Activated CD8-positive, alpha-beta T cell treated with anti-CD3 and anti-CD28 coated beads for 36 hours (primary cell): ENCODE measurements around the gene RETREG3. TPM values are rescaled to one million over a fixed set of nuclear protein-coding genes. Genes with fewer than 3 reads are reported as not detected.
A peak's percentile ranks its signal among the peaks of the same experiment; 100 is the strongest.

Experiments
- ATAC-seq: fragments of 200-7000 bp; cut with Tn5 transposase; one replicate; pipeline ENCODE4 v1.10.0; 2021; ENCODE audit warnings: mild to moderate bottlenecking, moderate library complexity
- CTCF ChIA-PET: fragments of 350-600 bp; sonication (Branson Sonifier 250); formaldehyde crosslinking; loops from one replicate; lab custom pipeline; 2021; ENCODE audit warnings: antibody characterized with exemption; lab: Charles Lee
- POLR2A ChIA-PET: fragments of 350-600 bp; sonication (Branson Sonifier 250); formaldehyde crosslinking; loops from one replicate; lab custom pipeline; 2021; ENCODE audit warnings: antibody characterized with exemption; lab: Charles Lee
- DNase-seq: peaks from one replicate; pipeline ENCODE4 v3.0.0-alpha.2; 2020
- H3K27ac Mint-ChIP-seq: one replicate; pipeline ENCODE4 v1.8.0; 2021; ENCODE audit warnings: mild to moderate bottlenecking, mixed read lengths
- H3K27me3 Mint-ChIP-seq: one replicate; pipeline ENCODE4 v1.8.0; 2021; ENCODE audit warnings: mixed read lengths
- H3K36me3 Mint-ChIP-seq: one replicate; pipeline ENCODE4 v1.8.0; 2021; ENCODE audit warnings: low read depth, mixed read lengths
- H3K4me1 Mint-ChIP-seq: one replicate; pipeline ENCODE4 v1.8.0; 2021; ENCODE audit warnings: low read depth, mixed read lengths
- H3K4me3 Mint-ChIP-seq: one replicate; pipeline ENCODE4 v1.8.0; 2021; ENCODE audit warnings: mild to moderate bottlenecking, moderate library complexity, mixed read lengths
- H3K9me3 Mint-ChIP-seq: one replicate; pipeline ENCODE4 v1.8.0; 2021; ENCODE audit warnings: mixed read lengths
- intact Hi-C: fragments of 100-400 bp; cut with micrococcal nuclease; formaldehyde crosslinking; loops from one replicate; pipeline ENCODE4 v1.10.0; 2022
- total RNA-seq, 2 experiments: library from RNA; stranded (reverse); gene quantifications; one replicate each; pipeline ENCODE4 v1.2.3, GENCODE V29; 2021
- TF ChIP-seq, protein P1 (sequence below): fragments of 200-600 bp; IDR thresholded peaks from one replicate; pipeline ENCODE4 v1.8.0; 2022; ENCODE audit warnings: antibody characterized with exemption, mild to moderate bottlenecking

Gene RETREG3, protein sequence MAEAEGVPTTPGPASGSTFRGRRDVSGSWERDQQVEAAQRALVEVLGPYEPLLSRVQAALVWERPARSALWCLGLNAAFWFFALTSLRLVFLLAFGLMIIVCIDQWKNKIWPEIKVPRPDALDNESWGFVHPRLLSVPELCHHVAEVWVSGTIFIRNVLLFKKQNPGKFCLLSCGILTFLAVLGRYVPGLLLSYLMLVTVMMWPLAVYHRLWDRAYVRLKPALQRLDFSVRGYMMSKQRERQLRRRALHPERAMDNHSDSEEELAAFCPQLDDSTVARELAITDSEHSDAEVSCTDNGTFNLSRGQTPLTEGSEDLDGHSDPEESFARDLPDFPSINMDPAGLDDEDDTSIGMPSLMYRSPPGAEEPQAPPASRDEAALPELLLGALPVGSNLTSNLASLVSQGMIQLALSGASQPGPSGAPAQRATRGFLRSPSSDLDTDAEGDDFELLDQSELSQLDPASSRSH
- 10 to 100 TPM; 25.0 to 28.2 TPM for total RNA-seq

DNA sequence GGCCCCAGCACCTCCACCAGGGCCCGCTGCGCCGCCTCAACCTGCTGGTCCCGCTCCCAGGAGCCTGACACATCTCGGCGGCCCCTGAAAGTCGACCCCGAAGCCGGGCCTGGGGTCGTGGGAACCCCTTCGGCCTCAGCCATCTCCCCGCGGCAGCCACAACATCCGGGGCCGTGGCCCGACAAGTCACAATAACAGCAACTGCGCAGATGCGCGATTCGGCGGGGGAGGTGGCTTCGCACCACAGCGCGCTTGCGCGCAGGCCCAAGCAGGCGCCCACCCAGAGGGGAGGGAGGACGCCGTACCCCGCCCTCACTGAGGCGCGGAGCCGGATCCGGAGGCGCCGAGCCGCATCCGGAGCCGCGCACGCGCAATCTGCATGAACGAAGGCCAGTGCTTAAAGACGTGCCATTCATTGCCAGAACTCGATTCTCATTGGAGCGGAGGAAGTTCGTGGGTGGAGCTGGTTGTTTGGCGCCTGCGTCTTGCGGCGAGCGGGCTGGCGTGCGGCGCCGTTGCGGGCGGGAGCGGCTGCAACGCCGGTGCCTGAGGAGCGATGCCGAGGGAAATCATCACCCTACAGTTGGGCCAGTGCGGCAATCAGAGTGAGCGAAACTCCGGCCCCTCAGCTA is at the start of gene RETREG3, which contains the start of gene TUBG1:
Gene RETREG3 (minus strand): TSS at position 193 of the 632 bp plus-strand sequence. CDS start 50 bp downstream, at position 143.
Gene TUBG1 (plus strand): TSS at position 502 of the 632 bp plus-strand sequence. CDS start 55 bp downstream, at position 557.
- Mint-ChIP-seq H3K27ac (peak within 1 kb of the TSS; percentile 97), H3K4me1 (peaks cover 32% of the 10 kb centered on the region), H3K36me3 (peaks cover 23% of the 10 kb centered on the region), H3K27me3 (no peaks in the 10 kb centered on the region), H3K9me3 (no peaks in the 10 kb centered on the region), H3K4me3 (peak within 1 kb of the TSS; percentile 99)
- intact Hi-C loops: no loop called here
- TF ChIP-seq, protein P1, sequence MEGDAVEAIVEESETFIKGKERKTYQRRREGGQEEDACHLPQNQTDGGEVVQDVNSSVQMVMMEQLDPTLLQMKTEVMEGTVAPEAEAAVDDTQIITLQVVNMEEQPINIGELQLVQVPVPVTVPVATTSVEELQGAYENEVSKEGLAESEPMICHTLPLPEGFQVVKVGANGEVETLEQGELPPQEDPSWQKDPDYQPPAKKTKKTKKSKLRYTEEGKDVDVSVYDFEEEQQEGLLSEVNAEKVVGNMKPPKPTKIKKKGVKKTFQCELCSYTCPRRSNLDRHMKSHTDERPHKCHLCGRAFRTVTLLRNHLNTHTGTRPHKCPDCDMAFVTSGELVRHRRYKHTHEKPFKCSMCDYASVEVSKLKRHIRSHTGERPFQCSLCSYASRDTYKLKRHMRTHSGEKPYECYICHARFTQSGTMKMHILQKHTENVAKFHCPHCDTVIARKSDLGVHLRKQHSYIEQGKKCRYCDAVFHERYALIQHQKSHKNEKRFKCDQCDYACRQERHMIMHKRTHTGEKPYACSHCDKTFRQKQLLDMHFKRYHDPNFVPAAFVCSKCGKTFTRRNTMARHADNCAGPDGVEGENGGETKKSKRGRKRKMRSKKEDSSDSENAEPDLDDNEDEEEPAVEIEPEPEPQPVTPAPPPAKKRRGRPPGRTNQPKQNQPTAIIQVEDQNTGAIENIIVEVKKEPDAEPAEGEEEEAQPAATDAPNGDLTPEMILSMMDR: no peak
- peak; percentile 95 for ATAC-seq
- ChIA-PET CTCF (interaction anchor here (0.6 to 3.3 kb wide), 11 partner anchors 9 to 389 kb away, joined by 3 to 33 read pairs (median 4); partner anchors contain the start of genes PSMC3IP and RPL27), POLR2A (interaction anchor here (0.6 to 2.0 kb wide), 11 partner anchors 9 to 224 kb away, joined by 3 to 12 read pairs (median 4); partner anchors contain the start of gene PSMC3IP)
- peak; percentile 99 for DNase-seq

DNA sequence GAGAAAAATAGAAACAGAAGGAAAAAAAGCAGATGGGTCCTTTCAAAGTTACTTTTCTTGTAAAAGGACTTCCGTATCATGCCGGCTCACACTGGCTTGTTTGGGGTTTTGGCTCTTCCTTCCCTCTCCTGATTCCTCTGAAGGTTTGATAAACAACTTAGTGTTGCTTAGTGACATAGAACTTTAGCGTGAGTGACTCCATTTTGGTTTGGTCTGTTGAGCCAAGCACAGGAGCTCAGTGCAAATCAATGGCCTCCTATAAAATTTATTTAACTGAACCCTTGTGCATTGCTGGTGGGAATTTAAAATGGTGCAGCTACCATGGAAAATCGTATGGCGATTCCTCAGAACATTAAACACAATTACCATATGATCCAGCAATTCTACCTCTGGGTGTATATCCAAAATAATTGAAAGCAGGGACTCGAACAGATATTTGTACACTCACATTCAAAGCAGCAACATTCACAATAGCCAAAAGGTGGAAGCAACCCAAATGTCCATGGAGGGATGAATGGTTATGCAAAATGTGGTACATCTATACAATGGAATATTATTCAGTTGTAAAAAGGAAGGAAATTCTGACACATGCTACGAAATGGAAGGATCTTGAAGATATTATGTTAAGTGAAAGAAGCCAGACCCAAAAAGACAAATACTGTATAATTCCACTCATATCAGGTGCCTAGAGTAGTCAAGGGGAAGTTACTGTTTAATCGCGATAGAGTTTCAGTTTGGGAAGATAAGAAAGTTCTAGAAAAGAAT is 48.8 kb upstream of the RETREG3 start:
- no peak for DNase-seq
- ChIA-PET CTCF (interaction anchor here (1.0 to 1.9 kb wide), 3 partner anchors 13 to 50 kb away, joined by 3 to 8 read pairs (median 3); no protein-coding TSS in a partner anchor), POLR2A (no interaction called here)
- Mint-ChIP-seq H3K9me3 (peaks cover 4% of the 10 kb centered on the region), H3K4me3 (peak overlapping the region; percentile 89), H3K36me3 (no peaks in the 10 kb centered on the region), H3K27ac (peak overlapping the region; percentile 45), H3K27me3 (peaks cover 11% of the 10 kb centered on the region), H3K4me1 (peaks cover 22% of the 10 kb centered on the region)
- TF ChIP-seq, protein P1: no peak
- ATAC-seq: no peak
- intact Hi-C loops: no loop called here

DNA sequence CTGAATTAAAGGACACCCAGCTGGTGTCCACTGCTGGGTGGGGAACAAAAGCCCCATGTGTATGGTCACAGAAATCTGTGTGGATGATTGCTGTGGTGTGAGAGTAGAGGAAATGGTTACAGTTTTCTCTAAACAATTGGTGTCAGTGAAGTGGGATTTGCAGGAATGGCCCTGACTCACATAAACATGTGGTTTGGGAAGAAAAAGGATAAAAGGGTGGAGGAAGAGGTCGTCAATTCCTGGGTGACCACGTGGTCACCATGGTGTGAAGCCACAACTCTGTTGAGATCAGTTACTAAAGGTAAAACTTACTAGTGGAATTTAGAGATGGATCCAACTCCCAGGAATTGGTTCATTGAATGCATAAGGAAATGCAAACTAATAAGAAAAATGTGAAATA is 46.4 kb upstream of the RETREG3 start:
- H3K9me3 Mint-ChIP-seq: peaks cover 4% of the 10 kb centered on the region
- intact Hi-C loops: no loop called here
- TF ChIP-seq, protein P1: no peak
- no peak overlapping the region for H3K4me3 Mint-ChIP-seq
- H3K27ac Mint-ChIP-seq: no peak overlapping the region
- ChIA-PET POLR2A (no interaction called here), CTCF (interaction anchor here (1.4 kb wide), 1 partner anchor 108 kb away, joined by 4 read pairs; no protein-coding TSS in a partner anchor)
- H3K4me1 Mint-ChIP-seq: peaks cover 22% of the 10 kb centered on the region
- ATAC-seq (no peak), DNase-seq (no peak)
- H3K27me3 Mint-ChIP-seq: peaks cover 14% of the 10 kb centered on the region
- no peaks in the 10 kb centered on the region for H3K36me3 Mint-ChIP-seq

DNA sequence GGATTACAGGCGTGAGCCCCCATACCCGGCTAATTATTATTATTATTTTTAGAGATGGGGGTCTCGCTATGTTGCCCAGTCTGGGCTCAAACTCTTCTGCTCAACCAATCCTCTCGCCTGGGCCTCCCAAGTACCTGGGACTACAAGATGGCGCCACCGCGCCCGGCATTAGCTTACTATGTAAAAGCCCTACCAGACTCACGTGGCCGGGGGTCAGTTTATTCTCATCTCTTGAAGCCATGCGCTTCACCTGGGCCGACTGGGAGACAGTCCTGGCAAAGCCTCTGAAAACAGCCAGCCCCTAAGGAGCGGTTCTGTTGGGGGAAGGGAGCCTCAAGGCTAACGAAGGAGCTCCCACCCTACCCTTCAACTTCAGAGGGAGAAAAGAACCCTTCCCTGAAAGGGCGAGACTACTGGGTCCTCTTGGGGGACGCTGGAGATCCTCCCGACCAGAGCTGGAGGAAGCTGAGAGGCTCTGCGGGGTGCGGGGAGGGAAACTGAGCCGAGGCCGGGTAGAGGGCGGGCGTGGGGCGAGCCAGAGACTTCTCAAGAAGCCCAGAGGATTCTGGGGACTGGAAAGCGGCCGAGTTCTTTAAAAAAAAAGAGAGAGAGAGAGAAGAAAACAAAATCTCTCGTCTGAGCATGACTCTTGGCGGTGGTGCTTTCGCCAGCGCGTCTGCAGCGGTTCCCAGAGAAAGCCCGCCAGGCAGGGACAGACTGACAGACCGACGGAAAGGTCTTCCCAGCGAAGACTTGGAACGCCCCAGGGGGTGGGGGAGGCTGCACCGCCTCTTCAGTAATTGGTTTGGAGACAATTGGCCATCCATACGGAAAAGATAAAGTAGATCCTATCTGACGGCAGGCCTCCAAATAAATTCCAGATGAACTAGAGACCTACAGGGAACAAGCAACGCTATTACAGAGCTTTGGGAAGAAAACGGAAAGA is 44.3 kb upstream of the RETREG3 start:
- Mint-ChIP-seq H3K4me3 (peak overlapping the region; percentile 35), H3K36me3 (no peaks in the 10 kb centered on the region), H3K9me3 (peaks cover 4% of the 10 kb centered on the region), H3K4me1 (peaks cover 15% of the 10 kb centered on the region), H3K27ac (no peak overlapping the region), H3K27me3 (peaks cover 14% of the 10 kb centered on the region)
- no peak for ATAC-seq
- TF ChIP-seq, protein P1: no peak
- ChIA-PET CTCF (interaction anchor here (0.9 to 1.3 kb wide), 2 partner anchors 13 to 75 kb away, joined by 3 read pairs; no protein-coding TSS in a partner anchor), POLR2A (interaction anchor here (2.1 kb wide), 1 partner anchor 13 kb away, joined by 5 read pairs; no protein-coding TSS in a partner anchor)
- no peak for DNase-seq
- intact Hi-C loops: no loop called here
